Prostate gland (tissue), 2 donors: ENCODE data around the gene RAB8A.

ENCODE experiments used
- CTCF ChIP-seq, 4 experiments: fragments of 200-600 bp in 2 of 4; fragments of 450-650 bp in 2 of 4; sonication (generic) in 2 of 4; IDR thresholded peaks; 1 replicate in 3 of 4; 2 replicates in 1 of 4; pipeline ENCODE4 v1.5.1; 2016 to 2019; ENCODE audit warnings: antibody characterized with exemption in 4 of 4, mild to moderate bottlenecking in 2 of 4, moderate library complexity in 2 of 4
- POLR2A ChIP-seq: fragments of 450-650 bp; IDR thresholded peaks from one replicate; pipeline ENCODE4 v1.6.1; 2016; ENCODE audit warnings: antibody characterized with exemption, mild to moderate bottlenecking

- TF ChIP-seq POLR2A: peak; percentile 76
- peak in 1 of 4 experiments; percentile 45 for TF ChIP-seq CTCF (IDR thresholded peaks at IDR 0.05)
Observed at GRCh38 chr19:16070366-16070990, 41.2 kb upstream of the RAB8A start.
